Measurements from ENCODE around the gene CISD3.

CISD3 gene

GRCh38 chr17:38779965-38780752, 50.0 kb downstream of the CISD3 start:
- DNase-seq (ENCODE audit: low spot score): no peak

GRCh38 chr17:38783227-38783626, 53.1 kb downstream of the CISD3 start:
- no peak for DNase-seq (ENCODE audit: low spot score)
